Activated CD4-positive, alpha-beta T cell treated with anti-CD3 and anti-CD28 coated beads, Interleukin-2, amount 50 U/mL, for 4 hours (primary cell): Measurements from ENCODE around the gene SUN2.

ENCODE experiments used
- DNase-seq, 2 experiments: peaks; one replicate each; pipeline ENCODE4 v3.0.0-alpha.2; 2020

SUN2 gene

GRCh38 chr22:38734421-38735100, 21.2 kb downstream of the SUN2 start:
- no peak for DNase-seq

- DNase-seq: no peak
Observed at GRCh38 chr22:38733724-38734381, 21.9 kb downstream of the SUN2 start.

GRCh38 chr22:38733329-38733723, 22.5 kb downstream of the SUN2 start:
- peak in 1 of 2 experiments; percentile 41 for DNase-seq

DNA sequence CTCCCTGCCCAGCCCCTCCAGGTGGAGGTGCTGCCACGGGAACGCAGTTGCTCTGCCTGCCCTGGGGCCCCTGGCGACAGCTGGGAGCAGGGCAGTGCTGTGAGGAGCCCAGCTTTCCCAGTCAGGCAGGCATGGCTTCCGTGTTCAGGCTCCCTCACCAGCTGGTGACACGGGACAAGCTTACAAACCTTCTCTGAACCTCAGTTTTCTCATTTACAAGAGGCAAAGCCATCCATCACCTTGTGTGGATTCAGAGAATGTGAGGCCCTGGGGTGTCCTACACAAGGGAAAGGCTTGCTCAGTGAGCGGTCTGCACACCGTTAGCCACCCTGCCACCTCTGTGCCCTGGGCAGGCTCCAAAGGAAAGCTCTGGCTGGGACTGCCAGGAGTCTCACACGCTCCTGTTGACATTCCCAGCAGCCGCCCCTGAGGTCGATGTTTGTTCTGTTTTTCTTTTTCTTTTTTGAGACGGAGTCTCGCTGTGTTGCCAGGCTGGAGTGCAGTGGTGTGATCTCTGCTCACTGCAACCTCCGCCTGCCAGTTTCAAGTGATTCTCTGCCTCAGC, 23.5 kb downstream of the SUN2 start:
- DNase-seq: no peak

- DNase-seq: no peak
Observed at GRCh38 chr22:38731703-38732161, 24.1 kb downstream of the SUN2 start.

DNA sequence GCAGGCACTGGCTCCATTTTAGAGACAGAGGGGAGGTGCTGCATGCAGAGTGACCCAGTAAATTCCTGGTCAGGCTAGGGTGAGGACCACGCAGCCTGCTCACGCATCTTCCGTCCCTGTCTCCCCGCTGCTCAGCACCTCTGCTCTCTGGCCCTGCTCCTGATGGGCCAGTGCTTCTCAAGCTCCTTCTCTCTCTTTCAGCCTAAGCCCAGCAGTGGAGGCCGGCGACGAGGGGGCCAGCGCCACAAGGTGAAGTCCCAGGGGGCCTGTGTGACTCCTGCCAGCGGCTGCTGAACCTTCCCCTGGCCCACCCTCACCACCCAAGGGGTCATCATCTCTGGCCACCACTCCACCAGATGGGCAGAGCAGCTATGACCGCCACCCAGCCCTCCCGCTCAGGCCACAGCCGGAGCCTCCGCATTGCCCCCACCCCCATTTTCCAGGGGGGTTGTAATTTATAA, 25.4 kb downstream of the SUN2 start:
- no peak for DNase-seq

DNA sequence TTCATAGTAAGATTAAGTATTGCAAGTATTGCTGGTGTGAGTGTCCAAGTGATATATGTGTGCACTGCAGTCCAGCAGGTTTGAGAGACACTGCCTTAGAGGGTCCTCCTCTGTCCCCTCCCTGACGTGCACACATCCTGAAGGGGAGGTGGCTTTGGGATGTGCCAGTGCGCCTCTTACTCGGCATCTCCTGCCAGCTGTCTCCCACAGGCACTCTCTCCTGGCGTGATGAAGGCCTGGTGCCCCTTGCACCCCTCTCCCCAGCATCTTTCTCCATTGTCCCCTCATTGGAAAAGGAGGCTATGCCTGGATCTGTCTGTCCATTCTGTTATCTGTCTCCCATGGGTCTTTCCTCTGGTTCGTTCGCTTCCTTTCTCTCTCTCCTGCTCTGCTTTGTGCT, 25.9 kb downstream of the SUN2 start:
- no peak for DNase-seq

GRCh38 chr22:38728871-38729796, 26.7 kb downstream of the SUN2 start:
- no peak for DNase-seq

DNA sequence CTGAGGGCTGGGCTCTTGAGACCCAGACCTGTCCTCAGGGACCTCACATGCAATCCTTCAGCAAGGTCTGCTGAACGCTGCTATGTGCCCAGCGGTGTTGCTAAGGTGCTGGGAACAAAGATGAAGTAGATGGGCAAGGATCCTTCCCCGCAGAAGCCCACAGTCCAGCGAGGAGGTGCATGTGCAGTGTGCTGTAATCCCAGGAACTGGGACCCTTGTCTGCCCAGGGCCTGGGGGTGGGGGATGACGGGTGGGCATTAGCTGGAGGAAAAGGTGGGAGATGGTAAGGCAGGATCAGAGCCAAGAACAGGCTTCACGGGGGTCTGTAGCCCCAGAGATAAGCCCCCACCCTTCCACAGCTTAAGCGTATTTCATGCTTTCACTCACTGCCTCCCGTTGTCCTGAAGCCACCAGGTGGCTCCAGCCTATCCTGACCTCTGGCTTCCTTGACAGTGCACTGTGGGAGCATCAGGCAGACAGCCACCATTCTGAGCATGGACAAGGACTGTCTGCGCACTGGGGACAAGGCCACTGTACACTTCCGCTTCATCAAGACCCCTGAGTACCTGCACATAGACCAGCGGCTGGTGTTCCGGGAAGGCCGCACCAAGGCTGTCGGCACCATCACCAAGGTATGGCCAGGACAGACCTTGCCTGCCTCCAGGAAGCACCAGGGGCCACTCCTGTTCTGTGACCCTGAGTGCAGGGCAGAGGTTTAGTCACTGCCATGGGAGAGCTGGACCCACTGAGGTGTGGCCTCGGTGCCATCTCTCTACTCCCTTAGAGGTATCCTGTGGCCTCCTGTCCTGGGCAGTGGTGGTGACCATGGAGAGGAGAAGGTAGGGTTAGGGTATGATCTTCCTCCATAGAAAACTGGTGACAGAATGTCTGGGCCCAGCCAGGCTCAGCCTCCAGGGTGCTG, 28.0 kb downstream of the SUN2 start:
- DNase-seq: no peak

DNA sequence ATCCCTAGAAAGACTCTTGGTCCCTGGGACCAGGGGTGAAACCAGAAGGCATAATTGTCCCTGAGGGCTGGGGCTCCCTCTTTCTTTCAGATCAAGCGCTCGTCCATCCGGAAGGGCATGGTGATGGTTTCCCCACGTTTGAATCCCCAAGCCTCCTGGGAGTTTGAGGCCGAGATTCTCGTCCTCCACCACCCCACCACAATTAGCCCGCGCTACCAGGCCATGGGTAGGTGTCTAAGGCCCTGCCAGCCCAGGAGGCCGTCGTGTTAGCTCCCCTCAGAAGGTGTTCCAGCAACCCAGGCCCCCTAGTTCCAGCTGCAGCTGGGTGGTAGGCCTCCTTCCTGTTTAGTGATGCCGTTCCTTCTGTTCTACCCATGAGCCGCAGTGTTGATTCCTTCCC, 28.7 kb downstream of the SUN2 start:
- no peak for DNase-seq

GRCh38 chr22:38725900-38726655, 29.7 kb downstream of the SUN2 start:
- DNase-seq: no peak

- DNase-seq: peak; percentile 17 to 18
Observed at GRCh38 chr22:38724926-38725571, 30.7 kb downstream of the SUN2 start.

DNA sequence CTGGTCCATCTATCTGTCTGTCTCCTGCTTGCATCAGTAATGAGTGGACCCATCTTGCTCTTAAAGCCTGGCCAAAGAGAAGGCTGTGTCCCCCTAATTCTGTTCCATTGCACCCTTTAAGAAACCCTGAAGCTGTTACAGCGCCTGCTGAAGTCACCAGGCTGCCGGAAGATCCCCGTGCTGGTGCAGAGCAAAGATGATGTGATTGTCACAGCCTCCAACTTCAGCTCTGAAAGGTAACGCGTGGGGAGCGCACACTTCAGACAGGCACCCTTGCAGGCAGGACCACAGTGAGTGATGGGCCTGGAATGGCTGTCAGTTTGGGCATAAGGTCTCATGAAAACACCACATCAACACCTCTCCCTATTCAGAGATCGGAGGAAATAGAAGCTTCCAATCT, 31.6 kb downstream of the SUN2 start:
- DNase-seq: no peak

DNA sequence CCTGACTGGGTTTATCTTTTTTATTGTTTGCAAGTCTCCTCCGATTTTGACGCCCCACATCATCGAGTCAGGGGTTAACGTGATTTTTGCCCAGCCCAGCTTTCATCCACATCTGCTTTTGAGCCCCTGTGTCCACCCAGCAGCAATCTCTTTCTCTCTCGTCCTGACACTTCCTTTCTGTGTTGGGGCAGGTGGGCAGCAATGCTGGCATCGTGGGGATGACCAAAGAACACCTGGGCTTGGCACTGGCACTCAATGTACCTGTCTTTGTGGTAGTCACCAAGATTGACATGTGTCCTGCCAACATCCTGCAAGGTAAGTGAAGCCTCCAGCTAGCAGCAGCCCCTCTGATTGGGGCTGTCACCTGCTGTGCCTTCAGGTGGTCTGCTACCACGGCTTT, 34.2 kb downstream of the SUN2 start:
- DNase-seq: no peak

- no peak for DNase-seq
Observed at GRCh38 chr22:38720350-38720749, 35.4 kb downstream of the SUN2 start.

DNA sequence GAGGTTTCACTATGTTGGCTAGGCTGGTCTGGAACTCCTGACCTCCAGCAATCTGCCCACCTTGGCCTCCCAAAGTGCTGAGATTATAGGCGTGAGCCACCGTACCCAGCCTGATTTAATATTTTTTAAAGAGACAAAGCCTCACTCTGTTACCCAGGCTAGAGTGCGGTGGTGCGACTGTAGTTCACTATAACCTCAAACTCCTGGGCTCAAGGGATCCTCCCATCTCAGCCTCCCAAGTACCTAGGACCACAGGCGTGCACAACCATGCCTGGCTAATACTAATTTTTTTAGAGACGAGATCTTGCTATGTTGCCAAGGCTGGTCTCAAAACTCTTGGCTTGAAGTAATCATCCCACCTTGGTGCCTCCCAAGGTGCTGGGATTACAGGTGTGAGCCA, 36.6 kb downstream of the SUN2 start:
- no peak for DNase-seq

- DNase-seq: no peak
Observed at GRCh38 chr22:38718414-38718813, 37.4 kb downstream of the SUN2 start.

DNA sequence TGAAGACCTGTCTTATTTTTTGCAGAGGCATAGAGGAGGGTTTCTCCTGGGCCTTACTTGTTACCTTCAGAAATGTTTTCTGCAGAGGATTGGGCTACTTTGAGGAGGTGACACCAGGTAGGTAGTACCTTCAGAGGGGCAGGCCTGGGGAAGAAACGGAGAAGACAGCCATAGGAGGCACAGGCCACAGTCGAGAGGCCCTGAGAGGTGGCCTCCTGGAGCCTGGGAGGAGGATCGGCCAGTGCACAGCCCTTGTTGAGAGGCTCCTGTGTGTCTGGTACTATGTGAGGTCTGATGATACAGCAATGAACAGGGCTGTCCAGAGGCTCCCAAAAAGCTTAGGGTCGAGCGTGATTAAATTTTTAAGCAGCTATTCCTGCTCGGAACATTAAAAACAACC, 38.6 kb downstream of the SUN2 start:
- no peak for DNase-seq

GRCh38 chr22:38716826-38717225, 39.0 kb downstream of the SUN2 start:
- DNase-seq: no peak

GRCh38 chr22:38716271-38716670, 39.5 kb downstream of the SUN2 start:
- no peak for DNase-seq

DNA sequence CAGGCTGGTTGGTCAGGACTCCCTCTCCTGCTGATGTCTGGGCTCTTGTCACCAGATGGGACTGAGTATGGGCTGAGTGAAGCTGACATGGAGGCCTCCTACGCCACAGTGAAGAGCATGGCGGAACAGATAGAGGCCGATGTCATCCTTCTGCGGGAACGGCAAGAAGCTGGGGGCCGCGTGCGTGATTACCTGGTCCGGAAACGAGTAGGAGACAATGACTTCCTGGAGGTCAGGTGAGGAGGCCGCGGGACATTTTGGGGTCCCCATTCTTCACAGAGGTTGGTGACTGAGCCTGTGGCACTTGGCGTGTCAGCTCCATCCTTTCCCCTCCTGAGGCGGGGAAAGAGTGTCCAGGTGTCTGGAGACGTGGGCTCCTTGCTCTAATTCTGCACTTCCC, 39.9 kb downstream of the SUN2 start:
- DNase-seq: no peak
